NCI-H128 (cell line): Measurements from ENCODE around the gene C8G.

Experiments
- DNase-seq: peaks from one replicate; lab custom pipeline; 2025; ENCODE audit not compliant: unreplicated experiment; lab: John Stamatoyannopoulos, UW

The C8G gene

GRCh38 chr9:136980669-136981478 lies 35.8 kb downstream of the C8G start:
- no peak for DNase-seq

GRCh38 chr9:136981588-136982231 lies 36.7 kb downstream of the C8G start:
- no peak for DNase-seq

DNA sequence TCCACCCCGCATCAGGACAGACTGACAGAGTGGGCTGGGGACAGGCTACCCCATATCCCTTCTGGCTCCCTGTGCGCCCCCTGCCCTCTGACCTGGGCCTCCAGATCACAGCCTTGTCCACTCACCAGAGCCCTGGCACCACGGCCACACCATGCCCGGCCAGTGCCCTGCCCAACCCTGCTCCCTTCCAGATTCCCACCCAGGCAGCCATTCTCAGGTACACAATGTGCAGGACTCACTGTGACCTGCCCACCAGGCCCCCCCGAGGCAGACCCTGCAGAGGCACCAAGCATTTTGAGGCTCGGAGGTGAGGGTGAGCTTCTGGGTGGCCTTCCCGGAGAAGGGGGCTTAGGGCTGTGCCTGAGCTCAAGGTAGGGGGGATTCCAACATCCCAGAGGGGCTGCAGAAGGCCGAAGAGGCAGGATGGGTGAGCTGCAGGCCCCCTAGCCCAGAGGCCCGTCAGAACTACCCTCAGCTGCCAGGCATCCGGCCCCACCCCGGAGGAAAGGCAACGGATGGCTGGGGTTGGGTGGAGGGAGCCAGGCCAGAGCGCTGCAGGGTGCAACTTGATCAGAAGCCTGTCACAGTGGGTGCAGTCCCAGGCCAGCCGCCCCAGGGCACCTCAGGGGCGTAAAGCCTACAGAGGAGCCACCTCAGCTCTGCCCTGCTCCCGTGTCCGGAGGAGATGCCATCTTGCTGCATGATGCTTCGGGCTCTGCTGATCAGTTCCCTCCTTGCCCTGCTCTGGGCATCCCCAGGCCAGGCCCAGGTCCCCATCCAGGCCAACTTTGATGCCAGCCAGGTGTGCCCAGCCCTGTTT lies 37.4 kb downstream of the C8G start, which contains the start of gene LCNL1:
LCNL1 (plus strand) TSS at position 762 of the 820 bp plus-strand sequence. CDS start 594 bp downstream, outside the sequence.
- no peak for DNase-seq

DNA sequence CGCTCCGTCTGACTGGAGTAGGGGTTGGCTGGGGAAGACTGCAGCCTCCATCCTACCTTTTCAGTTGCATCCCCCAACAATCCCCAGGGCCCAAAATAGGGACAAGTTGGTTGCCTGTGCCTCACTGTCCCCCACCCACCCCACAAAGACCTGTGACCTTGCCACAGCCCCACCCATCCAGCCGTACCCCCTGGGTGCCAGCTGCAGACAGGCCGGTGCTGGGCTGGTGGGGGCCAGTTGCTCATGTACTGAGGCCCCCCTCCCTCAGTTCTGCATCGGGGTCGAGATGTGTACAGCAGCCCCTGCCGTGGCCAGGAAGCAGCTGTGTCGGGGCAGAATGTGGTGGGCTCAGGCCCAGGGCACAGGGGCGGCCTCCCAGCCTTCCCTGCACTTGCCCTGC lies 38.1 kb downstream of the C8G start:
- no peak for DNase-seq

DNA sequence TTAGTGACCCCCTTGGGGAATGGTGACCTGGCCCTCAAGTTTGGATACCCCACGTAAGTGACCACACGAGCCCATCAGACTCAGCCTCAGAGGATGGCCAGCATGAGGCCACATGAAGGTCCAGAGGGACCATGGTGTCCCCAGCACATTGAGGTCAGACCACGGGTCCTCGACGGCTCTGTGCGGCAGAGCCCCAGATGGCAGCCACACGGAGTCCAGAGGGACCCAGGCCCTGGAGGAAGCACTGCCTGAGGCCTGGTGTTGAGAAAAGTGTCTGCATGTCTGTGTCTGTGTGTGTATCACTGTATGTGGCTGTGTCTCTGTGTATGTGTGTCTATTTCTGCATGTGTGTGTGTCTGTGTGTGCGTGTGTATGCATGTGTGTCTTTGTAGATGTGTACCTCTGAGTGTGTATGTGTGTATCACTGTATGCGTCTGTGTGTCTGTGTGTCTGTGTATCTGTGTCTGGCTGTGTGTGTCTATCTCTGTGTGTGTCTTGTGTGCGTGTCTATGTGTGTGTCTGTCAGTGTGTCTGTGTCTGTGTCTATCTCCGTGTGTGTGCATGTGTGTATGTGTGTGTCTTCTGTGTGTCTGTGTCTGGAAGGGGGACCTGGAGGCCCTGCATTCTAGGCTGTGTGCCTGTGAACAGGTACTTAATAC lies 38.7 kb downstream of the C8G start:
- DNase-seq, result no peak

GRCh38 chr9:136984464-136985026 lies 39.5 kb downstream of the C8G start:
- no peak for DNase-seq

GRCh38 chr9:136985027-136985602 lies 40.1 kb downstream of the C8G start:
- DNase-seq, result no peak

DNA sequence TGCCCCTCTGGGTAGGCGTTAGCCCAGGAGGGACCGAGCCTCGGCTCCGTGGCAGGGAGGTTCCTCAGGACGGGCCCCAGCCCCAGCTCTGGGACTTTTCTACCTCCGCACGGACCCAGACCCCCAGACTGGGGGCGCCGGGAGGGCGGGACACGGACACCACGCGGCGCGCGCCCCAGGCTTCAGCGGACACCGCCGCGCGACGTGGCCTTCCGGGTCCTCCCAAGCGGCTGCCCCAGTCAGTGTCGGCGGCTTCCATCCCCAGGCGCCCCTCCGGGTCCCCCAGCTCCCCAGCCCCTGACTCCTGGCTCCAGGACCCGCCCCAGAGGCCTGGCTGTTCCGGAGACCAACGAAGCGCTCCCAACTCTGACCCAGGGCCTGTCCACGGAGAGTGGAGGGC lies 40.8 kb downstream of the C8G start:
- no peak for DNase-seq

DNA sequence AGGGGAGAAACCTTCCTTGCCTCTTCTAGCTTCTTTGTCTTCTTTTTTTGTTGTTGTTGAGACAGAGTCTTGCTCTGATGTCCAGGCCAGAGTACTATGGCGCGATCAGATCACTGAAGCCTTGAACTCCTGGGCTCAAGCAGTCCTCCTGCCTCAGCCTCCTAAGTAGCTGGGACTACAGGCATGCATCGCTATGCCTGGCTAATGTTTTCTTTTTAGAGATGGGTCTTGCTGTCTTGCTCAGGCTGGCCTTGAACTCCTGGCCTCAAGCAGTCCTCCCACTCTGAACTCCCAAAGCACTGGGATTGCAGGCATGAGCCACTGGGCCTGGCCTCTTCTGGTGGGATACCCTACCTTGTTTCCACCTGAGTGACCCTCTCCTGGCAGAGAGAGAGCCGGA lies 43.8 kb downstream of the C8G start:
- DNase-seq, result no peak

DNA sequence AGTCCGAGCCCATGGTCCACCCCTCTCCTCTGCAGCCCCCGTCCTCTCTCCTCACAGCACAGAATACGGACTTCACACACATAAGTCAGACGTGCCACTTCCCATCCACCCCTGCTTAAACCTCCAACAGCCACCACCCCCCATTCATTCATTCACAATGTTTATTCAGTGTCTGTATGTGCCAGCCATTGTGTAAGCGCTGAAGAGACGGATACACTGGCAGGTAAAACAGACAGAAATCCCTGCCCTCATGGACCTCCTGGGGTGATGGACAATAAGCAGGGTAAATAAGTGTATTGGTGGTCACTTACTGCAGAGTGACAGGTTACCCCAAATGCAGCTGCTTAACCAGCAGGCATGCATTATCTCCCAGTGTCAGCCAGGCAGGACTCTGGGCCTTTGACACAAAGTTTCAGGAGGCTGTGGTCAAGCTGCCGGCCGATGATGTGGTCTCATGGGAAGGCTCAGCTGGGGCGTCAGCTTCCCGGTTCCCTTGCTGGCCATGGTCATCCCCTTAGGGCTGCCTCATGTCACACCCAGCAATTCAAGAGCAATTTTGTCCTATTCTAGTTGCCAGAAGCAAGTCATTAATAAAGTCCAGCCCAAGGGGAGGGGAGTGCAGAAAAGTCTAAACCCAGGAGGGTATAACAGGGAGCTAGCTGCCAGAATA lies 45.3 kb downstream of the C8G start:
- no peak for DNase-seq

DNA sequence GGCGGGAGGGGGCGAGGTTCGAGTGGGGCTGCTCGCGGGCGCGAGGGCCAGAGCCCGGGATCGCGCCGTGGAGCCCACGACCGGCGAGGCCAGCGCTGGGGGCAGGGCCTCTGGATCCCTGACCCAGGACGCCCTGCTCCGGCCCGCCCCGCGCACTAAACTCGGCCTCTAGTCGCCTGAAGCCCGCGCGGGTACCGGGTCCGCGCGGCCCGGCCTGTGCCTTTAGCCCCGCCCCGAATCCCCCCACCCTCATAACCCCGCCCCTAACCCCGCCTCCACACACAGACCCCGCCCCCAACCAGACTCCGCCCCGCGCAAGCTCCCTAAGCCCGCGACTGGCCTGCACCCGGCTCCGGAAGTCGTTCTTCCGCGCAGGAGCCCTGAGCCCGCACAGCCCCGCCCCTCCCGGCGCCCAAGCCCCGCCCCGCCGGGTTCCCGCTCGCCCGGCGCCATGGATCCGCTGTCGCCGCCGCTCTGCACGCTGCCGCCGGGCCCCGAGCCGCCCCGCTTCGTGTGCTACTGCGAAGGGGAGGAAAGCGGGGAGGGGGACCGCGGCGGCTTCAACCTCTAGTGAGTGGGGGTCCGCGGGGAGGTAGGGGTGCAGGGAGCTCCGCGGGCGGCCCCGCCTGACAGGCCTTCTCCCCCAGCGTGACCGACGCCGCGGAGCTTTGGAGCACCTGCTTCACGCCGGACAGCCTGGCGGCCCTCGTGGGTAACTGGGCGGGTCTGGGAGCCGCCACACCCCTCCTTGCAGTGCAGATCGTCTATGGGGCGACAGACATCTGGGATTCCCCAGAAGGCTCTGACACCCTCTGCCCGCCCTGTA lies 47.2 kb downstream of the C8G start, which contains the start of gene PAXX:
PAXX (plus strand) TSS at position 430 of the 826 bp plus-strand sequence; CDS start at position 452, 22 bp downstream.
- peak; percentile 80 for DNase-seq

GRCh38 chr9:136992819-136993369 lies 47.9 kb downstream of the C8G start:
- no peak for DNase-seq

- DNase-seq, result no peak
These were observed 49.3 kb downstream of the C8G start for GRCh38 chr9:136994180-136994887.

DNA sequence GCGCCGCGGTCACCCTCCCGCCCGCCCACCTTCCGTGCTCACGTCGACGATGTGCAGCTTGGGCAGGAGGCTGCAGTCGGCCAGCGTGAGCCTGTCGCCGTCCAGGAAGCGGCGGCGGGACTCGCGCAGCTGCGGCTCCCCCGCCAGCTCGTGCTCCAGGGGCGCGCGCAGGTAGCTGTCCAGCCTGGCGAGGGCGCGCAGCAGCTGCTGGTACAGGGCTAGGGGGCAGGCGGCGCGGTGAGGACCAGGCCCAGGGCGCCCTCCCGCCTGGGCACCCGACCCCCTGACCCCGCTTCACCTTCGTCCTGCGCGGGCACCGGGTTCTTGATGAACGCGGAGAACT lies 49.8 kb downstream of the C8G start:
- no peak for DNase-seq

DNA sequence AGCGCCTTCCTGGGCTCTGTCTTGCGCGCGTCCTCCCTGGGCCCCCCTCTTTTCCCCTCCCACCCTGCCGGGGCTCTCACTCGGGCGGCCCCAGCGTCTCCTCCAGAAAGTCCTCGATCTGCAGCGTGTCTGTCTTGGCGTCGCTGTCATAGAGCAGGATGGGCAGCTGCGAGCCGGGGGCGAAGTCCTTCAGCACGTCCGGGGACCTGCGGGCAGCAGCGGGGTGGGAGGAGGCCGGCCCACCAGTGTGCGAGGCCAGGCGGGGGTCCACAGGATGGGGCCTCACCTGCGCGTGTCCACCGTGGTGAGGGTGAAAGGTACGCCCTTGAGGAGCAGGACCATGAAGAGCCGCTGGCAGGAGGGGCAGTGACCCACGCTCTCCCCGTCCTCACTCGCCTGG lies 50.3 kb downstream of the C8G start:
- DNase-seq, result no peak

DNA sequence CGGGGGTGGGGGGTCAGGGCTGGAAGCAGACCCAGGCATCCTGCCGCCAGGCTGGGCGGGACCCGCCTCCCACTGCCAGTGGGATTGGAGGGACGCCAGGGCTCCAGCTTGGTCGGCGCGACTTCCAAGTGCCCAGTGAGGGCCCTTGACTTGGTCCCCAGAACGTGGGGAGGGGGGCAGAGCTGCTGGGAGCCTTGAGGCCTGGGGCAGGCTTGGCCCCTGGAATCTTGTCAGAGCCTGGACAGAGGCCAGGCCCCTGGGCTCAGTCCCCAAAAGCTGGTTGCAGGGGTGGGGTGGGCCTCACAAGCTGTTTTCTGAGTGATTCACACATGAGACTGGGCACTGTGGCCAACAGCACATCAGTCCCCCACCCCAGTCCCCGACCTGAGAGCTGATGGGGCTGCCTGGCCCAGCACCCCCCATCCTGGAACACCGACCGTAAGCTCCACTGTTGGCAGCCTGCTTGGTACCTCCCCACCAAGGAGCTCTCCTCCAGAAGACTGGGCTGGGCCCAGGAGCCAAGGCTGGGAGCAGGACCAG lies 50.8 kb downstream of the C8G start:
- no peak for DNase-seq
